H9 (cell line): Measurements from ENCODE around the gene FTO. TPM values are rescaled to one million over a fixed set of nuclear protein-coding genes. Genes with fewer than 3 reads are reported as not detected.

Experiments used
- DNase-seq: peaks from one replicate; pipeline ENCODE4 v3.0.0-alpha.2; 2017
- H2AFZ ChIP-seq: one replicate; pipeline ENCODE4 v1.6.1; 2013; ENCODE audit warnings: mild to moderate bottlenecking, low read length, control low read depth, moderate library complexity
- H2AK5ac ChIP-seq: 2 replicates; pipeline ENCODE4 v1.6.1; 2013; ENCODE audit warnings: low read length, control low read depth, mixed read lengths; ENCODE audit not compliant: insufficient read length
- H2BK120ac ChIP-seq: one replicate; pipeline ENCODE4 v1.6.1; 2013; ENCODE audit warnings: low read depth, mild to moderate bottlenecking, low read length, control low read depth, inconsistent platforms; ENCODE audit not compliant: poor library complexity, severe bottlenecking
- H2BK12ac ChIP-seq: 2 replicates; pipeline ENCODE4 v1.6.1; 2013; ENCODE audit warnings: low read length, control low read depth, mixed read lengths, low read depth; ENCODE audit not compliant: insufficient read length
- H2BK15ac ChIP-seq: 2 replicates; pipeline ENCODE4 v1.6.1; 2013; ENCODE audit warnings: low read depth, low read length, control low read depth
- H2BK20ac ChIP-seq: one replicate; pipeline ENCODE4 v1.6.1; 2013; ENCODE audit warnings: low read depth, mild to moderate bottlenecking, low read length, control low read depth, inconsistent platforms; ENCODE audit not compliant: poor library complexity, severe bottlenecking
- H2BK5ac ChIP-seq: 2 replicates; pipeline ENCODE4 v1.6.1; 2013; ENCODE audit warnings: low read length, control low read depth, mixed read lengths; ENCODE audit not compliant: insufficient read length
- H3K14ac ChIP-seq: 2 replicates; pipeline ENCODE4 v1.6.1; 2013; ENCODE audit warnings: low read length, control low read depth; ENCODE audit not compliant: insufficient read depth
- H3K18ac ChIP-seq: 2 replicates; pipeline ENCODE4 v1.6.1; 2013; ENCODE audit warnings: low read depth, mild to moderate bottlenecking, mixed read lengths, low read length, control low read depth; ENCODE audit not compliant: insufficient read length
- H3K23ac ChIP-seq: 2 replicates; pipeline ENCODE4 v1.6.1; 2013; ENCODE audit warnings: low read length, control low read depth, mixed read lengths, low read depth; ENCODE audit not compliant: insufficient read length
- H3K23me2 ChIP-seq: 2 replicates; pipeline ENCODE4 v1.6.1; 2013; ENCODE audit warnings: low read depth, mild to moderate bottlenecking, mixed read lengths, low read length, control low read depth; ENCODE audit not compliant: insufficient read length, poor library complexity, severe bottlenecking
- H3K27ac ChIP-seq: 2 replicates; pipeline ENCODE4 v1.5.1; 2013; ENCODE audit warnings: low read length, control low read depth, mixed read lengths, low read depth; ENCODE audit not compliant: insufficient read length
- H3K27me3 ChIP-seq: 2 replicates; pipeline ENCODE4 v1.6.1; 2013; ENCODE audit warnings: low read length, control low read depth, inconsistent platforms; ENCODE audit not compliant: insufficient read depth
- H3K4ac ChIP-seq: 2 replicates; pipeline ENCODE4 v1.6.1; 2013; ENCODE audit warnings: low read depth, mild to moderate bottlenecking, control low read depth, inconsistent platforms, low read length, moderate library complexity
- H3K4me1 ChIP-seq: 2 replicates; pipeline ENCODE4 v1.6.1; 2013; ENCODE audit warnings: low read length, control low read depth, inconsistent platforms; ENCODE audit not compliant: insufficient read depth
- H3K4me2 ChIP-seq: 2 replicates; pipeline ENCODE4 v1.6.1; 2013; ENCODE audit warnings: low read length, control low read depth, mixed read lengths; ENCODE audit not compliant: insufficient read length, insufficient read depth
- H3K56ac ChIP-seq: 2 replicates; pipeline ENCODE4 v1.6.1; 2013; ENCODE audit warnings: low read depth, mild to moderate bottlenecking, mixed read lengths, low read length, control low read depth; ENCODE audit not compliant: insufficient read length
- H3K79me1 ChIP-seq: 2 replicates; pipeline ENCODE4 v1.6.1; 2013; ENCODE audit warnings: low read depth, mild to moderate bottlenecking, moderate library complexity, low read length, control low read depth, inconsistent platforms; ENCODE audit not compliant: insufficient read depth, poor library complexity, severe bottlenecking
- H3K79me2 ChIP-seq: 2 replicates; pipeline ENCODE4 v1.6.1; 2013; ENCODE audit warnings: low read length, control low read depth, inconsistent platforms; ENCODE audit not compliant: insufficient read depth
- H3K9ac ChIP-seq: 2 replicates; pipeline ENCODE4 v1.6.1; 2013; ENCODE audit warnings: low read length, control low read depth, mixed read lengths; ENCODE audit not compliant: insufficient read length; ENCODE audit errors: extremely low read depth
- H3K9me3 ChIP-seq: one replicate; pipeline ENCODE4 v1.6.1; 2013; ENCODE audit warnings: low read depth, low read length, inconsistent platforms; ENCODE audit not compliant: control insufficient read depth
- H3T11ph ChIP-seq: one replicate; pipeline ENCODE4 v1.6.1; 2013; ENCODE audit warnings: mild to moderate bottlenecking, low read length, control low read depth, inconsistent platforms
- H4K20me1 ChIP-seq: one replicate; pipeline ENCODE4 v1.6.1; 2013; ENCODE audit not compliant: control insufficient read depth, insufficient read length, insufficient read depth
- H4K5ac ChIP-seq: 2 replicates; pipeline ENCODE4 v1.6.1; 2013; ENCODE audit warnings: low read depth, mild to moderate bottlenecking, mixed read lengths, low read length, control low read depth; ENCODE audit not compliant: insufficient read length
- H4K8ac ChIP-seq: replicated peaks from 2 replicates; pipeline ENCODE4 v1.6.1; 2013; ENCODE audit warnings: low read length, control low read depth, mixed read lengths, low read depth; ENCODE audit not compliant: insufficient read length
- H4K91ac ChIP-seq: 2 replicates; pipeline ENCODE4 v1.6.1; 2013; ENCODE audit warnings: low read depth, mild to moderate bottlenecking, moderate library complexity, mixed read lengths, low read length, control low read depth; ENCODE audit not compliant: insufficient read length
- H3K27ac Mint-ChIP-seq, 3 experiments: 2 replicates in 2 of 3; 3 replicates in 1 of 3; pipeline ENCODE4 v1.8.0; 2020 to 2021; ENCODE audit warnings: mixed read lengths in 3 of 3, mild to moderate bottlenecking in 1 of 3, moderate library complexity in 1 of 3
- H3K27me3 Mint-ChIP-seq: 2 replicates; pipeline ENCODE4 v1.8.0; 2021; ENCODE audit warnings: low read depth, mild to moderate bottlenecking, moderate library complexity, mixed read lengths
- H3K36me3 Mint-ChIP-seq, 3 experiments: 2 replicates in 2 of 3; 3 replicates in 1 of 3; pipeline ENCODE4 v1.8.0; 2020 to 2021; ENCODE audit warnings: low read depth in 3 of 3, mixed read lengths in 3 of 3; ENCODE audit not compliant: insufficient read depth in 1 of 3
- H3K4me1 Mint-ChIP-seq, 2 experiments: 2 replicates each; pipeline ENCODE4 v1.8.0; 2020; ENCODE audit warnings: mixed read lengths in 2 of 2
- H3K4me3 Mint-ChIP-seq, 2 experiments: 2 replicates in 1 of 2; 3 replicates in 1 of 2; pipeline ENCODE4 v1.8.0; 2020 to 2021; ENCODE audit warnings: mild to moderate bottlenecking in 2 of 2, mixed read lengths in 2 of 2, moderate library complexity in 1 of 2
- H3K9me3 Mint-ChIP-seq, 2 experiments: 2 replicates in 1 of 2; 3 replicates in 1 of 2; pipeline ENCODE4 v1.8.0; 2020; ENCODE audit warnings: mild to moderate bottlenecking in 2 of 2, mixed read lengths in 2 of 2, moderate library complexity in 1 of 2
- WGBS: extraction: QIAGEN DNeasy Blood & Tissue Kit; methylation state at CpG from one replicate; pipeline ENCODE4 v1.1.7; 2013; ENCODE audit warnings: missing lambda C conversion rate, low lambda C conversion rate, mixed read lengths; ENCODE audit not compliant: insufficient read length; ENCODE audit errors: extremely low coverage; 5-methylcytosine and 5-hydroxymethylcytosine counted together
- total RNA-seq: library from RNA; stranded (reverse); gene quantifications from 2 replicates; pipeline ENCODE4 v1.2.1, GENCODE V29; 2021
- TF ChIP-seq, protein P1 (sequence below): fragments of 200-600 bp; sonication (generic); conservative IDR thresholded peaks from 3 replicates; pipeline ENCODE4 v1.8.0; 2021; ENCODE audit warnings: antibody characterized with exemption, mild to moderate bottlenecking

Gene FTO
- total RNA-seq, 1 experiment from 2014 or later, result 67.9 TPM

DNA sequence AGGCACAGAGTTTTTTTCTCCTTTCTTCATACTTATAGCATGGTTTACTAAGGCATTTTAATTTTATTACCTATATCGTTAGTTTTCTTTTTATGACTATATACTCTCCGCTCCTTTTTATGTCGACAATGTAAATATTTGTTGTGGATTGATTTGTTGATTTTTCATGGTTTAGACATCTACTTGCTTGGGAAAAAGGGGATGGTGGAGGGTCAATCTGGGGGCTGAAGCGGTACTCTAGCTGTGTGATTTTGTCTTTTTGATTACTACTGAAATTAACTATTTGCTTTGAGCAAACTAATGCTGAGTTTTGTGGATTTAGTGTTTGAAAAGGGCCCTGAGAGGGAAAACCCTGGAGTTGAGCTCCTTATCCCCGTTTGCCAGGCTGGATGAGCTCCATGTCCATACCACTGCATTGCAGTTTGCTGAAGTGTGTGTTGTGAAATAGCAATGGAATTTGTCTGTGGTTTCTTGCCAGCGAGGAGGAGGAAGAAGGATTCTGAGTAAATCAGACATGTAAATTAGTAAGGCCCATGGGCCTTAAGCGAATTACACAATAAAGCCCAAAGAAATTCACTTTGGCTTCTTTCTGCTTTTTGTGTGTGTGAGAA, 72.0 kb downstream of the FTO start:
- H2BK5ac ChIP-seq, result no peak overlapping the region
- Mint-ChIP-seq H3K4me1 (peaks cover 22 to 26% of the 10 kb centered on the region in 2 experiments), H3K9me3 (no peaks in the 10 kb centered on the region), H3K27me3 (no peaks in the 10 kb centered on the region), H3K36me3 (no peaks in the 10 kb centered on the region), H3K27ac (peak overlapping the region in 2 of 3 experiments; percentile 0 to 77; a peak in 4 of 7 replicates), H3K4me3 (no peak overlapping the region)
- H3K4me1 ChIP-seq, result no peaks in the 10 kb centered on the region; the same call in 1 of the 2 replicates
- H3K9ac ChIP-seq, result no peak overlapping the region
- H2BK20ac ChIP-seq, result no peak overlapping the region
- no peak overlapping the region for H3T11ph ChIP-seq
- no peak for DNase-seq
- H3K23me2 ChIP-seq, result no peaks in the 10 kb centered on the region
- no peak overlapping the region for H3K4me2 ChIP-seq
- H3K4ac ChIP-seq, result no peak overlapping the region
- H3K14ac ChIP-seq, result no peak overlapping the region
- no peak overlapping the region for H4K91ac ChIP-seq
- no peak overlapping the region for H4K8ac ChIP-seq
- H3K79me1 ChIP-seq, result no peaks in the 10 kb centered on the region
- no peak overlapping the region for H3K18ac ChIP-seq
- TF ChIP-seq, protein P1, sequence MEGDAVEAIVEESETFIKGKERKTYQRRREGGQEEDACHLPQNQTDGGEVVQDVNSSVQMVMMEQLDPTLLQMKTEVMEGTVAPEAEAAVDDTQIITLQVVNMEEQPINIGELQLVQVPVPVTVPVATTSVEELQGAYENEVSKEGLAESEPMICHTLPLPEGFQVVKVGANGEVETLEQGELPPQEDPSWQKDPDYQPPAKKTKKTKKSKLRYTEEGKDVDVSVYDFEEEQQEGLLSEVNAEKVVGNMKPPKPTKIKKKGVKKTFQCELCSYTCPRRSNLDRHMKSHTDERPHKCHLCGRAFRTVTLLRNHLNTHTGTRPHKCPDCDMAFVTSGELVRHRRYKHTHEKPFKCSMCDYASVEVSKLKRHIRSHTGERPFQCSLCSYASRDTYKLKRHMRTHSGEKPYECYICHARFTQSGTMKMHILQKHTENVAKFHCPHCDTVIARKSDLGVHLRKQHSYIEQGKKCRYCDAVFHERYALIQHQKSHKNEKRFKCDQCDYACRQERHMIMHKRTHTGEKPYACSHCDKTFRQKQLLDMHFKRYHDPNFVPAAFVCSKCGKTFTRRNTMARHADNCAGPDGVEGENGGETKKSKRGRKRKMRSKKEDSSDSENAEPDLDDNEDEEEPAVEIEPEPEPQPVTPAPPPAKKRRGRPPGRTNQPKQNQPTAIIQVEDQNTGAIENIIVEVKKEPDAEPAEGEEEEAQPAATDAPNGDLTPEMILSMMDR, result no peak
- H3K27ac ChIP-seq, result no peak overlapping the region
- no CpG with 5 or more reads among the region's 7 CpGs for WGBS
- H4K5ac ChIP-seq, result no peak overlapping the region
- no peaks in the 10 kb centered on the region for H3K27me3 ChIP-seq
- no peak overlapping the region for H2AFZ ChIP-seq
- no peaks in the 10 kb centered on the region for H3K9me3 ChIP-seq
- 0 out of 2 replicates have a peak, but pooled peaks cover 2% of the 10 kb centered on the region for H3K79me2 ChIP-seq
- no peak overlapping the region for H3K23ac ChIP-seq
- H2AK5ac ChIP-seq, result no peak overlapping the region
- no peak overlapping the region for H2BK15ac ChIP-seq
- H4K20me1 ChIP-seq, result no peaks in the 10 kb centered on the region
- no peak overlapping the region for H2BK12ac ChIP-seq
- H2BK120ac ChIP-seq, result no peak overlapping the region
- H3K56ac ChIP-seq, result no peak overlapping the region
